HFFc6 (cell line): ENCODE data around the gene MAPK8IP2. TPM values are rescaled to one million over a fixed set of nuclear protein-coding genes. Genes with fewer than 3 reads are reported as not detected.

Experiments used
- DNase-seq: peaks from one replicate; pipeline ENCODE4 v3.0.0-alpha.2; 2018
- H3K27ac Mint-ChIP-seq: 2 replicates; pipeline ENCODE4 v1.8.0; 2020; ENCODE audit warnings: mild to moderate bottlenecking, mixed read lengths
- H3K27me3 Mint-ChIP-seq: 2 replicates; pipeline ENCODE4 v1.8.0; 2021; ENCODE audit warnings: mild to moderate bottlenecking, moderate library complexity, mixed read lengths; ENCODE audit not compliant: insufficient read depth
- H3K36me3 Mint-ChIP-seq: 2 replicates; pipeline ENCODE4 v1.8.0; 2021; ENCODE audit warnings: low read depth, mixed read lengths
- H3K4me1 Mint-ChIP-seq: 2 replicates; pipeline ENCODE4 v1.8.0; 2020; ENCODE audit warnings: low read depth, mixed read lengths
- H3K4me3 Mint-ChIP-seq: 2 replicates; pipeline ENCODE4 v1.8.0; 2020; ENCODE audit warnings: mild to moderate bottlenecking, moderate library complexity, mixed read lengths
- H3K9me3 Mint-ChIP-seq: 2 replicates; pipeline ENCODE4 v1.8.0; 2020; ENCODE audit warnings: mild to moderate bottlenecking, mixed read lengths
- total RNA-seq, 6 experiments: library from RNA; stranded (reverse); fragmentation: NEBNext Ultra II Directional; extraction: Animal tissue kit (Norgen Biotek cat#: 25700); gene quantifications; 2 replicates in 1 of 6; 3 replicates in 5 of 6; pipeline ENCODE4 v1.2.3, GENCODE V29; 2021
- TF ChIP-seq, protein P1 (sequence below): fragments of 200-600 bp; sonication (generic); IDR thresholded peaks from 2 replicates; pipeline ENCODE4 v1.5.0; 2021; ENCODE audit warnings: antibody characterized with exemption, mild to moderate bottlenecking

The MAPK8IP2 gene
- total RNA-seq, 6 experiments from 2014 or later: 0.14 to 0.25 (median 0.15) TPM

DNA sequence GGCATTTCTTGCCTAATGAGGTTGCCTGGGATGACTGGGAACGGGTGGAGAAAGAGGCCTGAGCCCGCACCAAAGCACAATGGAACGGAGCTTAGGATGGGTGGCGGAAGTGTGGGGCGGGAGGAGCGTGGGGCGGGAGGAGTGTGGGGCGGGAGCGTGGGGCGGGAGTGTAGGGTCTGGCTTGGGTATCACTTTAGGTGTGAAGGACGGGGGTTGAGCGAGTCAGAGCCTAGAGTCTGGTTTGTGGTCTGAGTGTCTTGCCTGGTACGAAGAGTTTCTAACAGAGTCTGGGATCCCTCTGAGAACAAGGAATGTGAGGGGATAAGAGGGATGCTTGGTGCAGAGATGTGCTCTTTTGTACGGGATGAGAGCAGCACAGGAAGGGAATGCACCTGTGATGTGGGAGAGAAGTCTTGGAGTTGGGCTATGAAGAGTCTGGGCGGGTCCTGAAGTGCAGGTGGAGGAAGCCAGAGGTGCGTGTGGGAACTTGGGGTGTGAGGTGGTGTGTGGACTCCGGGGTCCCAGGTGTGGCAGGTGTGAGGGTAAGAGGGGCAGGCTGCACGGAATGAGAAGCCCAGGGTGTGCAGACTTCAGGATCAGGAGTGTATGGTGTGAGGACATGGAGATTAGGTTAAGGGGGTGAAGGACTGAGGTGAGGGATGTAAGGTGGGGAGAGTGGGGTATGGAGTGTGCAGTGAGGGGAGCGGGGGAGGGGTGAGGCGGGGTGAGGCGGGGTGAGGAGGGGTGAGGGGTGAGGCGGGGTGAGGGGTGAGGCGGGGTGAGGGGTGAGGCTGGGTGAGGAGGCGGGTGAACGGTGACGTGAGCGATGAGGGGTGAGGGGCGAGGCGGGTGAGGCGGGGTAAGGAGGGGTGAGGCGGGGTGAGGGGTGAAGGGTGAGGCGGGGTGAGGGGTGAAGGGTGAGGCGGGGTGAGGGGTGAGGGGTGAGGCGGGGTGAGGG, 38.9 kb upstream of the MAPK8IP2 start:
- Mint-ChIP-seq H3K27ac (no peak overlapping the region), H3K4me3 (no peak overlapping the region), H3K9me3 (no peaks in the 10 kb centered on the region), H3K27me3 (peaks cover 21% of the 10 kb centered on the region), H3K36me3 (no peaks in the 10 kb centered on the region), H3K4me1 (peaks cover 9% of the 10 kb centered on the region)
- TF ChIP-seq, protein P1, sequence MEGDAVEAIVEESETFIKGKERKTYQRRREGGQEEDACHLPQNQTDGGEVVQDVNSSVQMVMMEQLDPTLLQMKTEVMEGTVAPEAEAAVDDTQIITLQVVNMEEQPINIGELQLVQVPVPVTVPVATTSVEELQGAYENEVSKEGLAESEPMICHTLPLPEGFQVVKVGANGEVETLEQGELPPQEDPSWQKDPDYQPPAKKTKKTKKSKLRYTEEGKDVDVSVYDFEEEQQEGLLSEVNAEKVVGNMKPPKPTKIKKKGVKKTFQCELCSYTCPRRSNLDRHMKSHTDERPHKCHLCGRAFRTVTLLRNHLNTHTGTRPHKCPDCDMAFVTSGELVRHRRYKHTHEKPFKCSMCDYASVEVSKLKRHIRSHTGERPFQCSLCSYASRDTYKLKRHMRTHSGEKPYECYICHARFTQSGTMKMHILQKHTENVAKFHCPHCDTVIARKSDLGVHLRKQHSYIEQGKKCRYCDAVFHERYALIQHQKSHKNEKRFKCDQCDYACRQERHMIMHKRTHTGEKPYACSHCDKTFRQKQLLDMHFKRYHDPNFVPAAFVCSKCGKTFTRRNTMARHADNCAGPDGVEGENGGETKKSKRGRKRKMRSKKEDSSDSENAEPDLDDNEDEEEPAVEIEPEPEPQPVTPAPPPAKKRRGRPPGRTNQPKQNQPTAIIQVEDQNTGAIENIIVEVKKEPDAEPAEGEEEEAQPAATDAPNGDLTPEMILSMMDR: no peak
- DNase-seq: no peak

DNA sequence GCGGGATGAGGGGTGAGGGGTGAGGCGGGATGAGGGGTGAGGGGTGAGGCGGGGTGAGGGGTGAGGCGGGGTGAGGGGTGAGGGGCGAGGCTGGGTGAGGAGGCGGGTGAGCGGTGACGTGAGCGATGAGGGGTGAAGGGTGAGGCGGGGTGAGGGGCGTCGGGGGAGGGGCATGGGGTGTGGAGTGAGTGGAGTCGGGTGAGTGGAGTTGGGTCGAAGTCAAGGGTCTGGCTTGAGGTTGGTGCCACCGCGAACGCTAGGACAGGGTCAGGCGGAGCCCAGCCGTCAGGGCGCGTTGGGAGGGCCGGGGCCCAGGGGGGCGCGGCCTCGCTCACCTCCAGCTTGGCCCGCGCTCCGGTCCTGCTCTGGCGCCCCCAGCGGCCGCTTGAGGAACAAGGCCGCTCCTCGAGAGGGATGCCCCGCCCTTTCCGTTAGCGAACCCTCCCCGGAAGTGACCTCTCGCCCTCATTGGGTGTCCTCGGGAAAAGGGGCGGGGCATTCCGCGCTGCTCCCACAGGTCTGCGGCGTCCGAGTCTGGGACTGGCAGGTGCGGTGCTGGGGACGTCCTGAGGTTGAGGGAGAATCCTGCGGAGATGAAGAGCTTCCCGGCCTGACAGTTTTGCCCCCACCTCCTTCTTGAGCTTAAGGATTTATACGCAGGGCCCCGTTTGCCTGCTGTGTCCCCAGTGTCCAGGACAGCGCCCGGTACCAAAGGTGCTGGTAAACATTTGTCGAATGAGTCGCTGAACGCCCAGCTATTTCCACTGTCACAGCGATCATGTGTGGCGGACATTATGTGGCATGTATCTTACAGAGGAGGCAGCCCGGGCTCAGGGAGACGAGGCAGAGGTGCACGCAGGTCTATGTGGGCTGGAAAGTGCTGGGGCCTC, 37.8 kb upstream of the MAPK8IP2 start, which contains the start of gene SYCE3:
SYCE3 (minus strand) TSS at position 397 of the 890 bp plus-strand sequence. CDS start 6,514 bp downstream, outside the sequence.
- H3K4me1 Mint-ChIP-seq: peaks cover 9% of the 10 kb centered on the region
- H3K27me3 Mint-ChIP-seq: peaks cover 21% of the 10 kb centered on the region
- TF ChIP-seq, protein P1: peak; percentile 94
- peak within 1 kb of the TSS; percentile 88 for H3K4me3 Mint-ChIP-seq
- no peaks in the 10 kb centered on the region for H3K9me3 Mint-ChIP-seq
- DNase-seq: peak; percentile 77
- H3K36me3 Mint-ChIP-seq: no peaks in the 10 kb centered on the region
- no peak within 1 kb of the TSS for H3K27ac Mint-ChIP-seq

DNA sequence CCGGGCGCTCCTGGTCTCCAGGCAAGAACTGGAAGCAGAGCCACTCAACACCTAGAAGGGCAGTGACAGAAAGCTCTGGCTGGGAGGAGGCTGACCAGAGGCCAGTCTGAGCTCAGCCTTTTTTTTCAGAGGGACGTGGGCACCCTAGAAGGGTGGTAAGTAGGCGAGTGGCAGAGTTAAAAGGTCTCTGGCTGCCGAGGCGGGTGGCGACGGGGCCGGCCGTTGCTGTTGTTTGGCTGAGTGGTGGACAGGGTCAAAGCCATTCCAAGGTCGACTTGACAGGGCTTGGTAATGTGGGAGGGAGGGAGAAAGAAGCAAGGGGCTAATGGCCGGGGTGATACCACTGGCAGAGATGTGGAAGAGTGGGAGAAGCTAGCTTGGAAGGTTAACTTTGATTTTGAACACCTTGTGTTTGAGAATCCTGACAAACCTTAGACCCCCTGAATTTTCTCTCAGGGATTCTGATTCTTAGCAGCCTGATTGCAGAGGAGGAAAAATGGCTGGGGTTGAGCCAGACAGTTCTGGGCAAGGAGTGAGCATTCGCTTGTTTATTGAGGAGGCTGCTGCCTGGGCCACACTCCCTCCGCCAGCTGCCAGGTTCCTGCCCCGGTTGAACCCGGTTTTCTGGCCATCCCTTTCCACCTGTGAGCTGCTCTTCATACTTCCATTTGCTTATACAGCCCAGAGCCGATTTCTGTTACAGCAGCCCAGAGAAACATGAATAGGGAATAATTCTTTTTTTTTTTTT, 37.0 kb upstream of the MAPK8IP2 start:
- peak overlapping the region; percentile 88 for H3K4me3 Mint-ChIP-seq
- peaks cover 9% of the 10 kb centered on the region for H3K4me1 Mint-ChIP-seq
- H3K27ac Mint-ChIP-seq: no peak overlapping the region
- TF ChIP-seq, protein P1: no peak
- no peak for DNase-seq
- no peaks in the 10 kb centered on the region for H3K36me3 Mint-ChIP-seq
- peaks cover 21% of the 10 kb centered on the region for H3K27me3 Mint-ChIP-seq
- H3K9me3 Mint-ChIP-seq: no peaks in the 10 kb centered on the region

DNA sequence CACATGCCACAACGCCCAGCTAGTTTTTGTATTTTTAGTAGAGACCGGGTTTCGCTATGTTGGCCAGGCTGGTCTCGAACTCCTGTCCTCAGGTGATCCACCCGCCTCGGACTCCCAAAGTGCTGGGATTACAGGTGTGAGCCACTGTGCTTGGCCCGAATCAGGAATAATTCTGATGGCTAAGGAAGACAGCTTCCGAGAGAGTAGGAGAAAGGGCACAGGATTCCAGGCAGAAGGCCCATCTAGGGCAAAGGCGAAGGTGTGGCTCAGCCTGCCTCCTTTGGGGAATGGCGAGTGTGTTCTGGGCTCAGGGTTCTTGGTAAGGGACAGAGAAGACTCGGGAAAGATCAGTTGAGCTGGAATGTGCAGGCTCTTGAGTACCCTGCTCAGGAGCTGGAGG, 36.3 kb upstream of the MAPK8IP2 start:
- H3K4me3 Mint-ChIP-seq: no peak overlapping the region
- H3K27me3 Mint-ChIP-seq: peaks cover 21% of the 10 kb centered on the region
- no peaks in the 10 kb centered on the region for H3K36me3 Mint-ChIP-seq
- TF ChIP-seq, protein P1: no peak
- no peak for DNase-seq
- H3K27ac Mint-ChIP-seq: no peak overlapping the region
- H3K4me1 Mint-ChIP-seq: peaks cover 9% of the 10 kb centered on the region
- H3K9me3 Mint-ChIP-seq: no peaks in the 10 kb centered on the region

DNA sequence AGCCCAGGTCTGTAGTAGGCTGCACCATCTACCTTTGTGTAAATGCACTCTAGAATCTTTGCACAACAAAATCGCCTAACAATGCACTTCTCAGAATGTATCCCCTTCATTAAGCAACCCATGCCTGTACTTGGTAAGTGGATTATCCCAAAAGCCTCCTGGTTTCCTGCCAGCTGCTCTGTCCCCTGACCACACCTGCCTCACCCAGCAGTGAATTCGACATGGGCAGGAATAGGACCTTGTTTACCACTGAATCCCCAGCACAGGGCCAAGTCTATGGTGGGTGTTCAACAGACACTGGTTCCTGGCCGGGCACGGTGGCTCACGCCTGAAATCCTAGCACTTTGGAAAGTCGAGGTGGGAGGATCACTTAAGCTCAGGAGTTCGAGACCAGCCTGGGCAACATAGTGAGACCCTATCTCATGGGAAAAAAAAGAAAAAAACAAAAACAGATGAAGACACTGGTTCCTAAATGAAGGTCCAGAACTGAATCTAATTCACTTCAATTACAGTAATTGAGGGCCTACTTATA, 32.8 kb upstream of the MAPK8IP2 start:
- Mint-ChIP-seq H3K27ac (no peak overlapping the region), H3K4me3 (no peak overlapping the region), H3K9me3 (no peaks in the 10 kb centered on the region), H3K36me3 (no peaks in the 10 kb centered on the region), H3K27me3 (peaks cover 11% of the 10 kb centered on the region), H3K4me1 (peaks cover 9% of the 10 kb centered on the region)
- TF ChIP-seq, protein P1: no peak
- no peak for DNase-seq
